ENCODE data around the gene PCSK7. TPM values are rescaled to one million over a fixed set of nuclear protein-coding genes. Genes with fewer than 3 reads are reported as not detected.

Gene PCSK7
- polyA plus RNA-seq, 1 donor (not counting 4 experiments of a cell fraction or from before 2014, with no cell fraction given) = 32.9 TPM

DNA sequence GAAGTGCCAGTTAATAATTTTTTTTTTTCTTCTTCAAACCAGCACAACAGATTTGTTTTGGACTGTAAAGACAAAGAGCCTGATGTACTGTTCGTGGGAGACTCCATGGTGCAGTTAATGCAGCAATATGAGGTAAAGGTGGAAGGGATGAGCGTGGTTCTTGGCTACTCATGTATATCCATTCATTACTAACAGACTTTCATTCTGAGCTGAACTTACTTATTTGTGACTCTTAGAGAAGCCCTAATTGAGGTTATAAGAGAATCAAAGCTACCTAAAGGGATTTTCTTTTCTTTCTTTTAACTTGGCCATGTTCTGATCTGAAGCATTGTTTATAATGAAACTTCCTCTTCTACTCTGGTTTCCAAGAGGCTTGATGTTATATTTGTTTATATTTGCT lies 72.0 kb downstream of the PCSK7 start:
- H4K20me1 ChIP-seq (ENCODE audit: control insufficient read depth, extremely low read depth, insufficient read depth, low read length) = peaks cover 3% of the 10 kb centered on the region
- H3K27me3 ChIP-seq (ENCODE audit: control insufficient read depth, extremely low read depth, insufficient read depth, low read length) = no peaks in the 10 kb centered on the region
- H3K9me3 ChIP-seq (ENCODE audit: control insufficient read depth, low read depth, low read length) = no peaks in the 10 kb centered on the region
- H3K4me2 ChIP-seq (ENCODE audit: control insufficient read depth, extremely low read depth, insufficient read depth, low read depth, low read length) = no peak overlapping the region
- DNase-seq (ENCODE audit: low read depth, low spot score) (no peak), FAIRE-seq (peak; percentile 13)
- H3K36me3 ChIP-seq (ENCODE audit: control insufficient read depth in 2 of 2, extremely low read depth in 1 of 2, insufficient read depth in 2 of 2, low read length in 2 of 2) = peaks cover 16 to 18% of the 10 kb centered on the region in 2 experiments
- no peak overlapping the region for H3K9ac ChIP-seq (ENCODE audit: control insufficient read depth, extremely low read depth, insufficient read depth, low read length)
- no peaks in the 10 kb centered on the region for H3K9me1 ChIP-seq (ENCODE audit: control insufficient read depth, extremely low read depth, insufficient read depth, low read length)
- H3K27ac ChIP-seq (ENCODE audit: control insufficient read depth, insufficient read depth, low read length) = no peak overlapping the region
- no peak overlapping the region for H2AFZ ChIP-seq (ENCODE audit: control insufficient read depth, low read length)
- TF ChIP-seq EZH2 (IDR thresholded peaks at IDR 0.05; ENCODE audit: low read length) = no peak
- TF ChIP-seq, protein P1, sequence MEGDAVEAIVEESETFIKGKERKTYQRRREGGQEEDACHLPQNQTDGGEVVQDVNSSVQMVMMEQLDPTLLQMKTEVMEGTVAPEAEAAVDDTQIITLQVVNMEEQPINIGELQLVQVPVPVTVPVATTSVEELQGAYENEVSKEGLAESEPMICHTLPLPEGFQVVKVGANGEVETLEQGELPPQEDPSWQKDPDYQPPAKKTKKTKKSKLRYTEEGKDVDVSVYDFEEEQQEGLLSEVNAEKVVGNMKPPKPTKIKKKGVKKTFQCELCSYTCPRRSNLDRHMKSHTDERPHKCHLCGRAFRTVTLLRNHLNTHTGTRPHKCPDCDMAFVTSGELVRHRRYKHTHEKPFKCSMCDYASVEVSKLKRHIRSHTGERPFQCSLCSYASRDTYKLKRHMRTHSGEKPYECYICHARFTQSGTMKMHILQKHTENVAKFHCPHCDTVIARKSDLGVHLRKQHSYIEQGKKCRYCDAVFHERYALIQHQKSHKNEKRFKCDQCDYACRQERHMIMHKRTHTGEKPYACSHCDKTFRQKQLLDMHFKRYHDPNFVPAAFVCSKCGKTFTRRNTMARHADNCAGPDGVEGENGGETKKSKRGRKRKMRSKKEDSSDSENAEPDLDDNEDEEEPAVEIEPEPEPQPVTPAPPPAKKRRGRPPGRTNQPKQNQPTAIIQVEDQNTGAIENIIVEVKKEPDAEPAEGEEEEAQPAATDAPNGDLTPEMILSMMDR (optimal IDR thresholded peaks at IDR 0.05 in 1 of 3, IDR thresholded peaks at IDR 0.05 in 1 of 3, conservative IDR thresholded peaks at IDR 0.05 in 1 of 3; ENCODE audit: extremely low read depth in 1 of 3, insufficient read depth in 2 of 3, low read length in 3 of 3) = no peak
- H3K4me3 ChIP-seq (ENCODE audit: control insufficient read depth in 2 of 3, extremely low read depth in 1 of 3, insufficient read depth in 2 of 3, low read depth in 1 of 3, low read length in 3 of 3) = no peak overlapping the region
- H3K4me1 ChIP-seq (ENCODE audit: control insufficient read depth, extremely low read depth, insufficient read depth, low read length) = no peaks in the 10 kb centered on the region
- dilution Hi-C loops (cut with MboI; ENCODE audit: extremely low pct_ligation_motif_present, low sequenced_read_pairs) = no loop called here
- H3K79me2 ChIP-seq (ENCODE audit: control insufficient read depth, insufficient read depth, low read length) = peaks cover 62% of the 10 kb centered on the region

DNA sequence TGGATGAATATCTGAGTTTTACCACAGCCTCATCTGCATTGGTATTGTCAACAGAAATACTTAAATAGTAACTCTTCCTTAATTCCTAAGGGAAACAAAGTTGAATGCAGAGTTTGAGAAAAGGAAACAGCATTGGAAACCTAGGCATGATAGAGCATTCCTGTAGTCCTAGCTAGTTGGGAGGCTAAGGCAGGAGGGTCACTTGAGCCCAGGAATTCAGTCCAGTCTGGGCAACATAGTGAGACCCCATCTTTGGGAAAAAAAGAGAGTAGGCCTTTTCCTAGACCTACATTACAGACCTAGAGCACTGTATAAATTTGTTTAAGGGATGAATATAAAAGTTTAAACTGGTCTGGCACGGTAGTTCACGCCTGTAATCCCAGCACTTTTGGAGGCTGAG lies 74.4 kb downstream of the PCSK7 start:
- Histone ChIP-seq H3K4me3 (ENCODE audit: control insufficient read depth in 2 of 3, extremely low read depth in 1 of 3, insufficient read depth in 2 of 3, low read depth in 1 of 3, low read length in 3 of 3) (no peak overlapping the region), H3K36me3 (ENCODE audit: control insufficient read depth in 2 of 2, extremely low read depth in 1 of 2, insufficient read depth in 2 of 2, low read length in 2 of 2) (peaks cover 18 to 25% of the 10 kb centered on the region in 2 experiments), H3K9ac (ENCODE audit: control insufficient read depth, extremely low read depth, insufficient read depth, low read length) (no peak overlapping the region), H3K27ac (ENCODE audit: control insufficient read depth, insufficient read depth, low read length) (no peak overlapping the region), H3K27me3 (ENCODE audit: control insufficient read depth, extremely low read depth, insufficient read depth, low read length) (no peaks in the 10 kb centered on the region), H3K9me1 (ENCODE audit: control insufficient read depth, extremely low read depth, insufficient read depth, low read length) (no peaks in the 10 kb centered on the region), H3K4me1 (ENCODE audit: control insufficient read depth, extremely low read depth, insufficient read depth, low read length) (no peaks in the 10 kb centered on the region), H3K9me3 (ENCODE audit: control insufficient read depth, low read depth, low read length) (no peaks in the 10 kb centered on the region), H2AFZ (ENCODE audit: control insufficient read depth, low read length) (no peak overlapping the region), H4K20me1 (ENCODE audit: control insufficient read depth, extremely low read depth, insufficient read depth, low read length) (peaks cover 13% of the 10 kb centered on the region), H3K79me2 (ENCODE audit: control insufficient read depth, insufficient read depth, low read length) (peaks cover 83% of the 10 kb centered on the region), H3K4me2 (ENCODE audit: control insufficient read depth, extremely low read depth, insufficient read depth, low read depth, low read length) (no peak overlapping the region)
- dilution Hi-C loops (cut with MboI; ENCODE audit: extremely low pct_ligation_motif_present, low sequenced_read_pairs) = no loop called here
- TF ChIP-seq EZH2 (IDR thresholded peaks at IDR 0.05; ENCODE audit: low read length) = no peak
- TF ChIP-seq, protein P1 (optimal IDR thresholded peaks at IDR 0.05 in 1 of 3, IDR thresholded peaks at IDR 0.05 in 1 of 3, conservative IDR thresholded peaks at IDR 0.05 in 1 of 3; ENCODE audit: extremely low read depth in 1 of 3, insufficient read depth in 2 of 3, low read length in 3 of 3) = no peak
- FAIRE-seq (peak; percentile 13), DNase-seq (ENCODE audit: low read depth, low spot score) (no peak)

All from keratinocyte (primary cell).